ENCODE measurements around the gene DMRT1. TPM values are rescaled to one million over a fixed set of nuclear protein-coding genes. Genes with fewer than 3 reads are reported as not detected.

DMRT1 gene
- total and polyA plus RNA-seq, 9 donors = not detected

DNA sequence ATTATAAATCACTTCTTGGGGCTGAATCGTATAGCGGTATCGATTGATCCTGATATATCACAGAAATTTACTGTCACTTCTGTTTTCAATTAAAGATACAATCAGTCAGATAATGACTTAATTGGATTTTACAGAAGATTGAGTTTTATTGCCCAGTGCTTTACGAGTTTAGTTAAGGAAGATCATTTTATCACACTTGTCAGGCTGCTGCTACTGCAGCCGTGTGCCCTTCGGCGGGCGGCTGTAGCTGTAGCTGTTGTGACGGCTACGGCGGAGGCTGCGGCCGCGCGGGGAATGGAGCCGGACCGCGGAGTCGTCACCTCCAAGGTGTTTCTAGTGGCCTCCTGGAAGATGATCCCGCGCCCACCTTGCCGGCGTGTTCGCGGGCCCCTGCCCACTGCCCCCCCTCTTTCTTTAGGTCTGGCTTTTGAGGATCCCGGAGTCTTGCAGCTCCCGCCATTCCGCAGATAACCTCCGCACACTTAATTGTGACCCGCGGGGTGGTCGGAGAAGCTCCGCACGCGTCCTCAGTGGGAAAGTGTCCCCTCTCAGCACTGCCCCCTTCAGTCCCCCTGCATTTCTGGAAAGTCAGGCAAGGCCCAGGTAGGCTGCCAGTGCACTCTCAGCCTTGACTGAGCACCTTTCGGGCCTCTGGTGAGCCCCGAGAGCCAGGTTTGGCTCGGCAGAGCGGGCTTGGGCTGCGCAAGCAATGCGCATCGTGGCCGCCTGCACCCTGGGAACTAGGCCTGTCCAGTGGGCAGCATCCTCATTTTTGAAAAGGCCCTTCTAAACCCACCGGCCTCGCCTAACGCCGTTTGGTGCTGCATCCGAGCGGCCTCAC is 128.0 kb downstream of the DMRT1 start:
- peaks cover 0 to 5% of the 10 kb centered on the region in 2 donors for H3K9me3 ChIP-seq
- H3K27ac ChIP-seq = no peak overlapping the region
- H3K27me3 ChIP-seq = peaks cover 3% of the 10 kb centered on the region
- no peak for TF ChIP-seq POLR2A (IDR thresholded peaks at IDR 0.05)
- TF ChIP-seq, protein P1, sequence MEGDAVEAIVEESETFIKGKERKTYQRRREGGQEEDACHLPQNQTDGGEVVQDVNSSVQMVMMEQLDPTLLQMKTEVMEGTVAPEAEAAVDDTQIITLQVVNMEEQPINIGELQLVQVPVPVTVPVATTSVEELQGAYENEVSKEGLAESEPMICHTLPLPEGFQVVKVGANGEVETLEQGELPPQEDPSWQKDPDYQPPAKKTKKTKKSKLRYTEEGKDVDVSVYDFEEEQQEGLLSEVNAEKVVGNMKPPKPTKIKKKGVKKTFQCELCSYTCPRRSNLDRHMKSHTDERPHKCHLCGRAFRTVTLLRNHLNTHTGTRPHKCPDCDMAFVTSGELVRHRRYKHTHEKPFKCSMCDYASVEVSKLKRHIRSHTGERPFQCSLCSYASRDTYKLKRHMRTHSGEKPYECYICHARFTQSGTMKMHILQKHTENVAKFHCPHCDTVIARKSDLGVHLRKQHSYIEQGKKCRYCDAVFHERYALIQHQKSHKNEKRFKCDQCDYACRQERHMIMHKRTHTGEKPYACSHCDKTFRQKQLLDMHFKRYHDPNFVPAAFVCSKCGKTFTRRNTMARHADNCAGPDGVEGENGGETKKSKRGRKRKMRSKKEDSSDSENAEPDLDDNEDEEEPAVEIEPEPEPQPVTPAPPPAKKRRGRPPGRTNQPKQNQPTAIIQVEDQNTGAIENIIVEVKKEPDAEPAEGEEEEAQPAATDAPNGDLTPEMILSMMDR (IDR thresholded peaks at IDR 0.05) = no peak
- no peaks in the 10 kb centered on the region for H3K36me3 ChIP-seq
- 11 to 15% (median 15%) methylated on average over 48 to 49 of the region's 49 CpGs for WGBS, 3 donors
- H3K4me1 ChIP-seq (ENCODE audit: insufficient read depth) = peaks cover 7% of the 10 kb centered on the region
- intact Hi-C loops (cut with DNase I) = loop anchor here in 1 of 4 donors (10.0 kb wide), 1 partner anchor 65 kb away; no protein-coding TSS in a partner anchor
- DNase-seq = no peak
- H3K4me3 ChIP-seq = no peak overlapping the region

DNA sequence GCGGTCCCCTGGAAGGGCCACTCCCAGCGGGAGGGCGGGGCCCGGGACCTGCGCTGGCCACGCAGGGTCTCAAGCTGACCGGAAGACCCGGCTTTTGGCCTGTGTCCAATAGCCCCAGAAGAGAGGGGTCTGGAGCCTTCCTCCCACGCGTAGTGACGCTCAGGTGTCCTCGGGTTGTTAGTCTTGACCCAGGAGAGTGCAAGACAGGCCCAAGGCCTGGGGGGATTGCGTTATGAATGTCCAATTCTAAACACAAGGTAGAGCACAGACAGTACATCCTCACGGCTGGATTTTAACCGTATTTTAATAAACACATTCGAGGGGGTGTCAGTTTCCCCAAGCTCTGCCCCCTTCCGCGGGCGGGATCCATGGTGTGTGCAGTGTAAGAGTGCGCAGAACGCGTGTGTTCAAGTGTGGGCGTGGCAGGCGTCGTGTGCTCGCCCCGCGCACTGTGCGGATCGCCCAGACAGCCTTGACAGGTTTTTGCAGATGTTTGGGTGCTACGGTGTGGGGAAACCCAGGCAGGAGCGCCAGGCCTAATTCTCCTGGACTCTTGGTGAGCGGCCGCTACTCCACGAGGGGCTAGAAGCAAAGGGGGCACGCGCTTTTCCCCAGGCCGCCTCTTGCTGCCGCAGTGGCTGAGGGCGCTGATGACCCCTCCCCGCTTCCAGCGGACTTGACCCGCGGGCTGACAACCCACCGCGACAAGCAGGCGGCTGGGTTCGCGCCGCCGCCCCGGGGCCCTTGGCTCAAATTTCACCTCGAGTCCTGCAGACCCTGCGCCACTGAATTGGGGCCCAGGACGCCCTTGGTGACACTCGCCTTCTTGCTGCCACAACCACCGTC is 128.9 kb downstream of the DMRT1 start:
- Histone ChIP-seq H3K27me3 (peaks cover 3% of the 10 kb centered on the region), H3K9me3 (peaks cover 0 to 5% of the 10 kb centered on the region in 2 donors), H3K4me1 (ENCODE audit: insufficient read depth) (peaks cover 7% of the 10 kb centered on the region), H3K4me3 (no peak overlapping the region), H3K27ac (no peak overlapping the region), H3K36me3 (no peaks in the 10 kb centered on the region)
- 8 to 12% (median 9%) methylated on average over 52 to 57 of the region's 57 CpGs for WGBS, 3 donors
- TF ChIP-seq, protein P1 (IDR thresholded peaks at IDR 0.05) = no peak
- TF ChIP-seq EP300 (IDR thresholded peaks at IDR 0.05) = no peak
- no peak for TF ChIP-seq POLR2A (IDR thresholded peaks at IDR 0.05)
- DNase-seq = no peak
- intact Hi-C loops (cut with DNase I) = no loop called here

DNA sequence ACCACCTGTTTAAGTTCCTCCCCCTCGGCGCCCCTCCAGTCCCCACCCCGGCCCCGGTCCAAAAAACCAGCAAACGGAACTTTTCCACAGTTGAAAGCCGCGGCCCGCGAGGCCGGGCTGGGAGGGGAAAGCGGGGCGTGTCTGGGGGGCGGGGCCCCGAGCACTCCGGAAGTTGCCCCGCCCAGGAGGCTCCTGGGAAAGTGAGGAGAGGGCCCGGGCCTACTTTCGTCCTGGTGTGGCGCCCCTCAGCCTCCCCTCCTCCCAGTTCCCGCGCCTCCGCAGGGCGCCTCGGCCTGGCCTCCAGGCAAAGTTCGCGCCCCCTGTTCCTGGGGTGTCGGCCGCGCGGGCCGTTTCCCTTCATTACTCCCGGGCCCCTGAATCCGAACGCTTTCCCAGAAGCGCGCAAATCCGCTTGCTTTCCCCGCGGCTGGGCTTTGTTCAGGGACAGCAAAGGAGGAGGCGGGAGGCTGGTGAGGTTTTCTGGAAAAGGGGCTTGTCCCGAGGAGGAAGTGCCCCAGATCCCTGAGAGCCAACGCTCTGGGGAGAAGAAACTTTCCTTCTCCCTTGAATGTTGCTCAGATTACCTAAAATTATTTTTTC is 130.5 kb downstream of the DMRT1 start:
- Histone ChIP-seq H3K27ac (no peak overlapping the region), H3K4me1 (ENCODE audit: insufficient read depth) (peaks cover 11% of the 10 kb centered on the region), H3K4me3 (peak overlapping the region; percentile 26), H3K9me3 (peaks cover 0 to 5% of the 10 kb centered on the region in 2 donors), H3K36me3 (no peaks in the 10 kb centered on the region), H3K27me3 (peaks cover 3% of the 10 kb centered on the region)
- TF ChIP-seq, protein P1 (IDR thresholded peaks at IDR 0.05) = no peak
- TF ChIP-seq EP300 (IDR thresholded peaks at IDR 0.05) (no peak), POLR2A (IDR thresholded peaks at IDR 0.05) (no peak)
- intact Hi-C loops (cut with DNase I) = no loop called here
- WGBS, 3 donors = 1 to 5% (median 3%) methylated on average over 35 to 42 of the region's 42 CpGs
- DNase-seq = no peak
